Hepatocyte (in vitro differentiated cells): ENCODE measurements around the gene FBRSL1. TPM values are rescaled to one million over a fixed set of nuclear protein-coding genes. Genes with fewer than 3 reads are reported as not detected.

Source experiments
- DNase-seq: peaks from one replicate; pipeline ENCODE4 v3.0.0-alpha.2; 2016; ENCODE audit warnings: low spot score
- H2AFZ ChIP-seq: fragments of 200-600 bp; sonication (generic); 2 replicates; pipeline ENCODE4 v1.6.0; 2016; ENCODE audit warnings: antibody characterized with exemption, mild to moderate bottlenecking
- H3K27ac ChIP-seq: fragments of 200-600 bp; sonication (generic); 2 replicates; pipeline ENCODE4 v1.5.1; 2016; ENCODE audit warnings: mild to moderate bottlenecking
- H3K27me3 ChIP-seq: fragments of 200-600 bp; sonication (generic); 2 replicates; pipeline ENCODE4 v1.6.1; 2016
- H3K36me3 ChIP-seq: fragments of 200-600 bp; sonication (generic); replicated peaks from 2 replicates; pipeline ENCODE4 v1.5.1; 2016; ENCODE audit warnings: low read depth; ENCODE audit not compliant: insufficient read depth
- H3K4me1 ChIP-seq: fragments of 200-600 bp; sonication (generic); 2 replicates; pipeline ENCODE4 v1.5.1; 2016; ENCODE audit warnings: mild to moderate bottlenecking, moderate library complexity; ENCODE audit not compliant: insufficient read depth
- H3K4me2 ChIP-seq: fragments of 200-600 bp; sonication (generic); 2 replicates; pipeline ENCODE4 v1.6.0; 2016
- H3K4me3 ChIP-seq: fragments of 200-600 bp; sonication (generic); 2 replicates; pipeline ENCODE4 v1.5.1; 2016; ENCODE audit warnings: mild to moderate bottlenecking
- H3K79me2 ChIP-seq: fragments of 200-600 bp; sonication (generic); 2 replicates; pipeline ENCODE4 v1.6.0; 2017; ENCODE audit warnings: mild to moderate bottlenecking
- H3K9me2 ChIP-seq: fragments of 200-600 bp; sonication (generic); replicated peaks from 2 replicates; pipeline ENCODE4 v1.6.0; 2017; ENCODE audit warnings: mild to moderate bottlenecking; ENCODE audit not compliant: insufficient read depth
- H3K9me3 ChIP-seq: fragments of 200-600 bp; sonication (generic); 2 replicates; pipeline ENCODE4 v1.5.1; 2016; ENCODE audit warnings: low read depth, mild to moderate bottlenecking
- H4K20me1 ChIP-seq: fragments of 200-600 bp; sonication (generic); 2 replicates; pipeline ENCODE4 v1.6.0; 2016; ENCODE audit warnings: mild to moderate bottlenecking; ENCODE audit not compliant: insufficient read depth, poor library complexity, severe bottlenecking
- EZH2 ChIP-seq: fragments of 200-600 bp; sonication (generic); IDR thresholded peaks from 2 replicates; pipeline ENCODE4 v1.6.1; 2016; ENCODE audit warnings: antibody characterized with exemption, mild to moderate bottlenecking, borderline replicate concordance
- EZH2phosphoT487 ChIP-seq: fragments of 200-600 bp; sonication (generic); IDR thresholded peaks from one replicate; pipeline ENCODE4 v1.6.1; 2018; ENCODE audit warnings: antibody characterized with exemption, mild to moderate bottlenecking, low read depth, moderate library complexity; ENCODE audit not compliant: unreplicated experiment, severe bottlenecking
- WGBS: methylation state at CpG from one replicate; pipeline ENCODE4 v1.1.6; 2016; ENCODE audit warnings: low lambda C conversion rate; ENCODE audit errors: missing lambda C conversion rate; 5-methylcytosine and 5-hydroxymethylcytosine counted together
- polyA plus RNA-seq: library from polyadenylated mRNA; unstranded; fragments of >200 nt; fragmentation: Nextera tagmentation; extraction: Ambion mirVana; gene quantifications from 2 replicates; pipeline ENCODE4 v1.2.1, GENCODE V29; 2016
- total RNA-seq: library from RNA; depleted of rRNA; stranded (reverse); fragments of >200 nt; gene quantifications from 2 replicates; pipeline ENCODE4 v1.2.3, GENCODE V29; 2014
- TF ChIP-seq, protein P1 (sequence below): fragments of 200-600 bp; sonication (generic); IDR thresholded peaks from 2 replicates; pipeline ENCODE4 v1.5.1; 2016; ENCODE audit warnings: antibody characterized with exemption, mild to moderate bottlenecking; ENCODE audit not compliant: poor library complexity

The FBRSL1 gene
- total and polyA plus RNA-seq, 2 experiments from 2014 or later = 18.5 to 61.1 TPM

- H3K4me3 ChIP-seq = no peak overlapping the region
- H3K27me3 ChIP-seq = peaks cover 16% of the 10 kb centered on the region
- no peaks in the 10 kb centered on the region for H3K36me3 ChIP-seq
- H3K9me3 ChIP-seq = no peaks in the 10 kb centered on the region
- no peaks in the 10 kb centered on the region for H3K4me1 ChIP-seq
- H3K27ac ChIP-seq = no peak overlapping the region
- WGBS = 83% methylated on average over 15 of the region's 16 CpGs
- DNase-seq = no peak
- H2AFZ ChIP-seq = no peak overlapping the region
- H3K9me2 ChIP-seq = no peaks in the 10 kb centered on the region
- no peak overlapping the region for H3K4me2 ChIP-seq
- H3K79me2 ChIP-seq = no peaks in the 10 kb centered on the region
- TF ChIP-seq, protein P1, sequence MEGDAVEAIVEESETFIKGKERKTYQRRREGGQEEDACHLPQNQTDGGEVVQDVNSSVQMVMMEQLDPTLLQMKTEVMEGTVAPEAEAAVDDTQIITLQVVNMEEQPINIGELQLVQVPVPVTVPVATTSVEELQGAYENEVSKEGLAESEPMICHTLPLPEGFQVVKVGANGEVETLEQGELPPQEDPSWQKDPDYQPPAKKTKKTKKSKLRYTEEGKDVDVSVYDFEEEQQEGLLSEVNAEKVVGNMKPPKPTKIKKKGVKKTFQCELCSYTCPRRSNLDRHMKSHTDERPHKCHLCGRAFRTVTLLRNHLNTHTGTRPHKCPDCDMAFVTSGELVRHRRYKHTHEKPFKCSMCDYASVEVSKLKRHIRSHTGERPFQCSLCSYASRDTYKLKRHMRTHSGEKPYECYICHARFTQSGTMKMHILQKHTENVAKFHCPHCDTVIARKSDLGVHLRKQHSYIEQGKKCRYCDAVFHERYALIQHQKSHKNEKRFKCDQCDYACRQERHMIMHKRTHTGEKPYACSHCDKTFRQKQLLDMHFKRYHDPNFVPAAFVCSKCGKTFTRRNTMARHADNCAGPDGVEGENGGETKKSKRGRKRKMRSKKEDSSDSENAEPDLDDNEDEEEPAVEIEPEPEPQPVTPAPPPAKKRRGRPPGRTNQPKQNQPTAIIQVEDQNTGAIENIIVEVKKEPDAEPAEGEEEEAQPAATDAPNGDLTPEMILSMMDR = no peak
- no peak for TF ChIP-seq EZH2phosphoT487
- no peak for TF ChIP-seq EZH2
- no peaks in the 10 kb centered on the region for H4K20me1 ChIP-seq
Observed at GRCh38 chr12:132478845-132479244, 11.1 kb upstream of the FBRSL1 start.

DNA sequence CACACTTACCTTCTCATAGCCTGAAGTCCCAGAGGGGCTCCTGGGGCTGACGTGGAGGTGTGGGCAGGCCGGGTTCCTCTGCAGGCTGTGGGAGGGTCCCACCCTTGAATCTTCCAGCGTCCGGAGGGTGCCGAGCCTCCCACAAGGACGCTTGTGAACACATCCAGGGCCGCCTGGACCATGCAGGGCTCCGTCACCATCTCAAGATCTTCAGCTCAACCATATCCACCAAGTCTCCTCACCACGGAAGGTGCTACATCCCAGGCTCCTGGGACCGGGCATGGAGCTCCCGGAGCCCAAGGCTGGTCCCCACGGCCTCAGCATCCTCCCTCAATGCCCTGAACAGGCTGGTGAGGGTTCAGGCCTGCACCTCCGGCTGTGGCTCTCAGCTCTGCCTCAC is 10.7 kb upstream of the FBRSL1 start:
- peaks cover 16% of the 10 kb centered on the region for H3K27me3 ChIP-seq
- H4K20me1 ChIP-seq = no peaks in the 10 kb centered on the region
- H3K9me3 ChIP-seq = no peaks in the 10 kb centered on the region
- H3K4me2 ChIP-seq = no peak overlapping the region
- H3K36me3 ChIP-seq = no peaks in the 10 kb centered on the region
- TF ChIP-seq EZH2 (no peak), EZH2phosphoT487 (no peak)
- TF ChIP-seq, protein P1 = no peak
- no peak overlapping the region for H3K4me3 ChIP-seq
- no peak for DNase-seq
- 90% methylated on average over 13 of the region's 13 CpGs for WGBS
- H3K9me2 ChIP-seq = no peaks in the 10 kb centered on the region
- no peaks in the 10 kb centered on the region for H3K4me1 ChIP-seq
- H3K27ac ChIP-seq = no peak overlapping the region
- no peaks in the 10 kb centered on the region for H3K79me2 ChIP-seq
- H2AFZ ChIP-seq = no peak overlapping the region

GRCh38 chr12:132479938-132480622 is 9.9 kb upstream of the FBRSL1 start:
- no peaks in the 10 kb centered on the region for H3K36me3 ChIP-seq
- no peak overlapping the region for H3K4me3 ChIP-seq
- no peak for DNase-seq
- no peak overlapping the region for H3K27ac ChIP-seq
- no peaks in the 10 kb centered on the region for H3K79me2 ChIP-seq
- H3K9me3 ChIP-seq = no peaks in the 10 kb centered on the region
- H3K4me1 ChIP-seq = no peaks in the 10 kb centered on the region
- H3K4me2 ChIP-seq = no peak overlapping the region
- peaks cover 16% of the 10 kb centered on the region for H3K27me3 ChIP-seq
- no peak for TF ChIP-seq EZH2
- no peak for TF ChIP-seq EZH2phosphoT487
- TF ChIP-seq, protein P1 = no peak
- WGBS = 86% methylated on average over 38 of the region's 38 CpGs
- no peaks in the 10 kb centered on the region for H3K9me2 ChIP-seq
- no peak overlapping the region for H2AFZ ChIP-seq
- H4K20me1 ChIP-seq = no peaks in the 10 kb centered on the region
